ENCODE data around the gene MYO1E. TPM values are rescaled to one million over a fixed set of nuclear protein-coding genes. Genes with fewer than 3 reads are reported as not detected.

Gene MYO1E
- total and polyA plus RNA-seq, 2 of the 4 experiments (the other 2 are of a cell fraction), result 13.4 to 37.3 TPM

- H3K23ac ChIP-seq (ENCODE audit: low read depth, low read length), result no peak overlapping the region
- no peak overlapping the region for H2BK15ac ChIP-seq (ENCODE audit: low read depth, low read length)
- WGBS, 2 experiments (ENCODE audit: extremely low coverage in 2 of 2, insufficient read length in 1 of 2), result no CpG with 5 or more reads among the region's 5 CpGs
- H3K27ac ChIP-seq (ENCODE audit: insufficient read depth, low read length), result no peak overlapping the region
- no peak overlapping the region for H2AK9ac ChIP-seq (replicated peaks; ENCODE audit: low read depth, low read length, poor library complexity)
- no peak overlapping the region for H3K56ac ChIP-seq (ENCODE audit: extremely low read depth, insufficient read depth, low read length)
- H4K20me1 ChIP-seq (ENCODE audit: insufficient read depth, low read length), result peaks cover 11% of the 10 kb centered on the region
- POLR2A ChIA-PET (ENCODE audit: unreplicated experiment), result no interaction called here
- CTCF ChIA-PET, result no interaction called here
- H3K4me3 ChIP-seq (ENCODE audit: insufficient read depth, low read depth, low read length), result no peak overlapping the region
- no peak overlapping the region for H2BK20ac ChIP-seq (ENCODE audit: low read depth, low read length)
- no peak overlapping the region for H2AK5ac ChIP-seq (ENCODE audit: low read depth, low read length)
- peaks cover 1 to 16% of the 10 kb centered on the region in 2 experiments; a peak in 1 of 4 replicates for H3K79me1 ChIP-seq (ENCODE audit: low read depth in 1 of 2, low read length in 2 of 2)
- dilution Hi-C loops (cut with HindIII; ENCODE audit: low sequenced_read_pairs, unreplicated experiment), result no loop called here
- in situ Hi-C loops (cut with MboI; ENCODE audit: low sequenced_read_pairs), result loop anchor here (10.0 kb wide), 1 partner anchor 202 kb away; the partner anchor contains the start of gene MYO1E
- H3K27me3 ChIP-seq (ENCODE audit: control insufficient read depth, insufficient read depth, low read length), result no peaks in the 10 kb centered on the region
- H3K4me1 ChIP-seq (ENCODE audit: control insufficient read depth, insufficient read depth, low read length), result peaks cover 25% of the 10 kb centered on the region
- no TSS peak for BruUV-seq (replicated peaks)
- TF ChIP-seq MAFK (IDR thresholded peaks at IDR 0.05; ENCODE audit: low read depth, low read length) (no peak), RFX5 (IDR thresholded peaks at IDR 0.05; ENCODE audit: low read depth, low read length) (no peak)
- H2BK120ac ChIP-seq (ENCODE audit: low read depth, low read length), result no peak overlapping the region
- ATAC-seq (ENCODE audit: low read depth) (no peak), DNase-seq (no peak)
- H3K4me2 ChIP-seq (ENCODE audit: low read depth, low read length), result no peak overlapping the region
- H3K18ac ChIP-seq (ENCODE audit: low read depth, low read length), result no peak overlapping the region
- H3K9me1 ChIP-seq (ENCODE audit: insufficient read depth, low read length), result peaks cover 11% of the 10 kb centered on the region
- H3K9ac ChIP-seq (ENCODE audit: low read depth, low read length), result no peak overlapping the region
- no peak overlapping the region for H4K5ac ChIP-seq (ENCODE audit: low read depth, low read length)
- no peaks in the 10 kb centered on the region for H3K9me3 ChIP-seq (ENCODE audit: control insufficient read depth, insufficient read depth, low read length)
- H3K36me3 ChIP-seq (ENCODE audit: control insufficient read depth, insufficient read depth, low read length), result peaks cover 14% of the 10 kb centered on the region
- H2AFZ ChIP-seq (replicated peaks; ENCODE audit: low read length, poor library complexity), result no peak overlapping the region
- no peak overlapping the region for H2BK5ac ChIP-seq (ENCODE audit: low read depth, low read length, poor library complexity, severe bottlenecking)
- H3K4ac ChIP-seq (ENCODE audit: low read depth, low read length), result no peak overlapping the region
- H3K14ac ChIP-seq (replicated peaks; ENCODE audit: low read depth, low read length), result no peak overlapping the region
- no peak overlapping the region for H4K8ac ChIP-seq (ENCODE audit: low read depth in 2 of 2, low read length in 2 of 2)
- intact Hi-C loops (cut with micrococcal nuclease), result no loop called here
- H4K91ac ChIP-seq (ENCODE audit: insufficient read depth, low read depth, low read length), result no peak overlapping the region
These were observed 199.5 kb downstream of the MYO1E start for GRCh38 chr15:59173194-59173593.

Data from IMR-90 (cell line).